GM19351 (cell line): ENCODE data around the gene MAN2B2.

Experiments
- ATAC-seq: cut with Tn5 transposase; IDR thresholded peaks from one replicate; pipeline ENCODE4 v1.9.1; 2021; ENCODE audit warnings: mild to moderate bottlenecking, moderate library complexity; ENCODE audit not compliant: unreplicated experiment

Gene MAN2B2

DNA sequence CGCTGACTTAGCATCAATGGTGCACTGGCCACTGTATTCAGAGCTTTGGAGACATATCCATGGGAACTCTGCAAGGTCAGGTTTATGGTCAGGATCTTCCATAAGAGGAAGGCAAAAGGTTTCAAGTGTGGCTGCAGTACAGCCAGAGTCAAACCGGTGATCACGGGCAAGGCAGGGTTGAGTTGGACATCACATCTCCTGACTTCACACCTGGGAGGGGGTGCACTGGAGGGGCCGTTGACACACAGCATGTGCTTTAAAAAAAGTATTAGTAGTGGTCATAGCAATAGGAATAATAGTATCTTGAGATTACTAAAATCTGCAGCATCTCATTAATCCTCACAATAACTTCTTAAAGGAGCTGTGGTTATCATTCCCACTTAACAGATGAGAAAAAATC is 28.9 kb upstream of the MAN2B2 start:
- no peak for ATAC-seq

DNA sequence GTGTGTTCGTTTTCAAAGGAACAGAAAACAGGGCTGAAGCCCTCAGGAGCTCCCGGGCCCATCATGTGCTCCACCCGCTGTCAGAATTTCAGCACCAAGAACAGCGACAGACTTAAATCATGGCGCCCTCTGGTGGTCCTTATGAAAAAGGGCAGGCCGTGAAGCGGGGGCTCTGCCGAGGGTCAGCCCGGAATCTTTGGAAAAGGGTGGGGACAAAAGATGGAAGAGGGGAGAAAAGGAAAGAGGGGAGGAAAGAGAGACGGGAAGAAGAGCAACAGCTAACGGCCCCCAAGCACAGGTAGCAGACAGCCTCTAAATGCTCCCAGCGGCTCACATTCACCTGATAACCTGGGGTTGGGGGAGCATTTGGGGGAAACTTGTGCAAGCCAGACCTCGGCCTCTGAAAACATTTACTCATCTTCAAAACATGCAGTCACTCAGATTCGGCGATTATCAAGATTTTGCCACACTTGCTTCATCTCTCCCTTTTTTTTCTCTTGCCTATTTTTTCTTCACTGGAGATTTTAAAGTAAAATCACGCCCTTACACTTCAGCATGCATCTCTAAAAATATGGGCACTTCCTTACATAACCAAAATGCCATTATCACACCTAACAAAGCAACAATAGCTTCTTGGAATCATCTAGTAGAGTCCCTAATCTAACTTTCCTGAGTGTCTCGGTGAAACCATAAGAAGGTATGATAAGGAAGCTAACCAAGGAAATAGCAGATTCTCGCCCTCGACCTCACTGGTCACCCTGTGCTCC is 28.1 kb upstream of the MAN2B2 start:
- ATAC-seq: no peak

DNA sequence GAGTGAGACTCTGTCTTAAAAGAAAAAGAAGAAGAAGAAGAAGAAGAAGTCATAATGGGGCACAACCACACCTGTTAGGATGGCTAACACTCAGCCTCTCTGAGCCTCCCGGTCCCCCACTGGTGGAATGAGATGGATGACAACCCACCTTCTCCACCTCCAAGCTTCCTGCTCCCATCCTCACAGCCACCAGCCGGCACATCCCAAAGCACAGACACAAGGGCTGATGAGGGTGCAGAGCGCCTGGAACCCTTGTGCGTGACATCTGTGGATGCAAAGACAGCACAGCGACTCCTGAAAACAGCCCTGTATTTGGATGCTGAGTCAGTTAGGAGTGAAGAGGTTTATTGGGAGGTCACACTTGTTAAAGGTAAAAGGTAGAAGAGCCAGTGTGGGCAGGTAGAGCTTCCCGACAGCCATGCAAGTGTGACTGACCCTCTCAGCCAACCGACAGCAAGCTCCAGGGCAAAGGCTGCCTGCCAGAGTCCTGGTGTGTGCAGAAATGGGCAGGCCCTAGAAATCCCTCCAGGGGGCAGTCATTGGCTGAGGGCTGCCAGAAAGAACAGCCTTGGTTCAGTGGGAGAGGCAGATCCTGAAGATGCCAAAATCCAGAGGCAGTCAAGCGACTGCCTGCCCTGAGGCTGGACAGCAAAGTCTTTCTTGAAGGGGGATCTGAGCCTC is 26.6 kb upstream of the MAN2B2 start:
- no peak for ATAC-seq

DNA sequence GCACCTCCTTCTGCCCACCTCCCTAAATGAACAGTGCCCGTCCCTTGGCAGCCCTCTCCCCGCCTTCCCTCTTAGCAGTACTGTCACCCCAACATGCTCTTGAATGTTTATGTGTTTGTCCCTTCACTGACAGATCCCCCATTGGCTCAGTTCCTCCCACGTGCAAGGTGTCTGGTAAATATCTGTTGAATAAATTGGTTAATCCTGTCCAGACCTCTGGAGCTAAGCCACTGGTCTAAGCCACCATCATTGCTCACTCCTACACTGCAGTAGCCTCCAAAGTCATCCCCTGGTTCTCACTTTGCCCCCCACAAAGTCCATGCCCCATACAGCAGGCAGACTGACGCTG is 26.1 kb upstream of the MAN2B2 start:
- ATAC-seq: no peak

DNA sequence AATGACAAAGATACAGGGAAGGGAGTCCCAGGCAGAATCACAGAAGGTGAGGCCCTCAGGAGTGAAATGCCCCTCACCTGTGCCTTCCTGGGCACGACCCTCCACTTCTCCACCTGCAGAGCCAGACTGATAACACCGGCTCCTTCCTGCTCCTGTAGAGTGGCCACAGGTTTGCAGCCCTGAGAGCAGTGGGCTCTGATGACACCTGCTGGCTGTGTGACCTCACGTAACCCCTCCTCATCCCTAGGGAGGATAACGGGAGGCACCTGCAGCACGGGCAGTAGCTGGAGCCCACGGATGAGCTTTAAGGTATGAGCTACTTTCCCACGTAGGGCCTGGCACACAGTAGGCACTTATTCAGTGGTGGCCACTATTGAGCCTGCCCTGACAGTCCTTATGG is 25.5 kb upstream of the MAN2B2 start:
- no peak for ATAC-seq

DNA sequence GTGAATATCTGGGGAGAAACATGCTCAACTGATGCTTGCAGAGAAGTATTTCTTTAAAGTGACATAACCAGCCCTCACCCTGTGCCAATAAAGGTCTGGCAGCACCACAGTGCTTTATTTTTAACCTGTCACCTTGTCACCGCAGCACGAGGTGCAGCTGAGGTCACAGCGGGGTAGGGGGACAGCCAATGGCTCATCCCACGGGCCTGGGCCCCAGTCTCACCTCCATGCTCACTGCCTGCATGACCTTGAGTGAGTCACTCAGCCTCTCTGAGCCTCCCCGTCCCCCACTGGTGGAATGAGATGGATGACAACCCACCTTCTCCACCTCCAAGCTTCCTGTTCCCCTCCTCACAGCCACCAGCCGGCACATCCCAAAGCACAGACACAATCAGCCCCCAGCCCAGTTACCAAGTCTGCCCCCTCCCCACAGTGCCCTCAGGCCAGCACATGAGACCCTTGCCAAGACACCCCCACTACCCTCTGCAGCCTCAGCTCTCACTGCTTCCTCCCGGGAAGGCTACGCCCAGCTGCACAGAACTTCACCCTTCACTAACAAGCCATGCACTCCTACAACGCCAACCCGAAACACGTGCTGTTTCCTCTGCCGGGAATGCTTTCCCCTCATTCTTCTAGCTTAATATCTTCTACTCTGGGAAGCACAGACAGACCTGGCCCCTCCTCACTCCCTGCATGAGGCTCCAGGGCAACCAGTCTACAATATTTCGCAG is 24.9 kb upstream of the MAN2B2 start:
- no peak for ATAC-seq

DNA sequence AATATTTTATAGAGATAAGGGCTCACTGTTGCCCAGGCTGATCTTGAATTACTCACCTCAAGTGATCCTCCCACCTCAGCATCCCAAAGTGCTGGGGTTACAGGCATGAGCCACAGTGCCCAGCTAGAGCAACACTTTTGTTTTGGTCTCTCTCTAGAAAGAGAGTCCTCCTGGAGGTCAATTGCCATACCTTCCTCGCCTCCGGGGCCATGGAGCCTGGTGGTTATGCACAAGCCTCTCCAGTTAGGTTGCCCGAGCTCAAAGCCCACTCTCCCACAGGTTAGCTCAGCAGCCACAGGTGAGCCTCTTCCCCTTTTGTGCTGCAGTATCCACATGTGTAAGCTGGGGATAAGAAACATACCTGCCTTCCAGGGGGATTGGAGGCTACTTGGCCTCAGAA is 24.2 kb upstream of the MAN2B2 start:
- no peak for ATAC-seq

DNA sequence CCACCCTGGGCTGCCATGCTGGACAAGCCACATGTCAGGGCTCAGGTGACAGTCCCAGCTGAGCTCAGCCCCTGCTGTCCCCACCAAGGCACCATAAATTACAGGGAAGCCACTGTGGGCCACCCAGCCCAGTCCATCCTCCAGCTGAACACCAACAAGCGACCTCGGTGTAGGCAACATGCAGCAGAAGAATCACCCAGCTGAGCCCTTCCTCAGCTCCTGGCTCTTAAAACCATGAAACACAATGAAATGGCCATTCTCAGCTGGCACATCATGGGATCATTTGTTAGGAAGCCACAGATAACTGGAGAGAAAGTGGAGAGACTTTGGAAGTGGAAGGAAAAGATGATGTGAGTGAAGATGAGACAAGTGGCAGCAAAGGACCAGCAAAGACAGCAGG is 23.3 kb upstream of the MAN2B2 start:
- ATAC-seq: no peak

DNA sequence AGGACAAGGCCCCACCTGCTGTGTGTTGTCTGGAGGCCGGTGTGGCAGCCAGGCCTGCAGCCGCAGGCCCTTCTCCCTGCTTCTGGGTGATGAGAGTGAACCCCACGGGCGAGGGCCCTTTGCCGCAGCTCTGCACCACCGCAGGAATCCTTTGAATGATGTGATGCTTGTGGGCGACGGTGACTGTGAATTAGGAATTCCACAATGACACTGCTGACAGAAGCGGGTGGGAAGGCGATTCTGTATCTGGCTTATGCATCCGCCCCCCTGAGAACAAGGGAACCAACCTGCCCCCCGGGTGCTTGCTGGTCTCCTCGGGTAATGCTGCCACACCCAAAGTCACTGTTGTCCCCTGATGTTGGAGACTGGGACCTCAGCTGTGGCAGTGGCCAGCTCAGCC is 19.5 kb upstream of the MAN2B2 start:
- no peak for ATAC-seq

DNA sequence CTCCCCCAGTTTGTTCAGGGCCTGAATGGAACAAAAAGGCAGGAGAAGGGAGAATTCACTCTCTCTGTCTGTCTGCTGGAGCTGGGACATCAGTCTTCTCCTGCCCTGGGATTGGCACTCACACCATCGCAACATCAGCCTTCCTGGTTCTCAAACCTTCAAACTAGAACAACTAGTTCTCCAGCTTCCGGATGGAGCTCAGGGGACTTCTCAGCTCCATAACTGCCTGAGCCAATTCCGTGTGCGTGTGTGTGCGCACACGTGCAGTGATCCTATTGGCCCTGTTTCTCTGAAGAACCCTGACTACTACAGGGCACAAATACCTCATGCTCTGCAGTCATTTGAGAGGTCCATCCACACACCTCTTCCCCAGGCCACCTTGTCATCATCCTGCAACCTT is 18.7 kb upstream of the MAN2B2 start:
- no peak for ATAC-seq

DNA sequence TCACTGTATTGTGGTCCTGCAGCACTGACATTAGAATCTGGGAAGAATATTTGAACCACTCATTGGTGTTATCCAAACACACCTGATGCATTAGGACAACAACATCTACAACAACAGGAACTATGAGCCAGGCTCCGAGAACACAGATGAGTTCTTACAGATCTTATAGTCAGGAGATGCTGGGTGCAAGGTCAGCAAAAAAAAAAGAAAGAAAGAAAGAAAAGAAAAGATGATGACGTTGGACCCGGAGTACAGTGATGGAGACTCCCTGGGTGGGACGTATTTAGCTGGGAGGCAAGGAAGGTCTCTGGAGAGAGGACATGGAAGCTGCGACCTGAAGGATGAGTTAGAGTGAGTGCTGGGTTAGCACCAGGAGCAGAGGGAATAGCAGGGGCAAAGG is 17.8 kb upstream of the MAN2B2 start:
- ATAC-seq: no peak

DNA sequence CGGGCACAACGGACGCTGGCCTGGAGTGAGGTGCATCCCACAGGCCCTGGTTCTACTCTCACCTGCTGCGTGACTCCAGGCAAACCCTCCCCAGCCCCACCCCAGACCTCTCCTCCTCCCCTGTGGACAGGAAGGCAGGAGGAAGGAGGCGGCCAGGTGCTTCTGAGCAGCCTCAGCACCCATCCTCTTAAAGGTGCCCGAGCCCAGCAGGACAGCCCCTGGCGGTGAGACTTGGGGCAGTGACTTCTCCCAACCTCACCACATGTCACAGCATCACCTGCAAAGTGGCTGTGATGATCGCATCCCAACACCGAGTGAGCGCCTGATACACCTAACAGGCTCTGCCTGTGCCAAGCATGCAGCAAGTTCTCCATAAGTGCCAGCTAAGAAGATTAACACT is 17.1 kb upstream of the MAN2B2 start:
- ATAC-seq: no peak

DNA sequence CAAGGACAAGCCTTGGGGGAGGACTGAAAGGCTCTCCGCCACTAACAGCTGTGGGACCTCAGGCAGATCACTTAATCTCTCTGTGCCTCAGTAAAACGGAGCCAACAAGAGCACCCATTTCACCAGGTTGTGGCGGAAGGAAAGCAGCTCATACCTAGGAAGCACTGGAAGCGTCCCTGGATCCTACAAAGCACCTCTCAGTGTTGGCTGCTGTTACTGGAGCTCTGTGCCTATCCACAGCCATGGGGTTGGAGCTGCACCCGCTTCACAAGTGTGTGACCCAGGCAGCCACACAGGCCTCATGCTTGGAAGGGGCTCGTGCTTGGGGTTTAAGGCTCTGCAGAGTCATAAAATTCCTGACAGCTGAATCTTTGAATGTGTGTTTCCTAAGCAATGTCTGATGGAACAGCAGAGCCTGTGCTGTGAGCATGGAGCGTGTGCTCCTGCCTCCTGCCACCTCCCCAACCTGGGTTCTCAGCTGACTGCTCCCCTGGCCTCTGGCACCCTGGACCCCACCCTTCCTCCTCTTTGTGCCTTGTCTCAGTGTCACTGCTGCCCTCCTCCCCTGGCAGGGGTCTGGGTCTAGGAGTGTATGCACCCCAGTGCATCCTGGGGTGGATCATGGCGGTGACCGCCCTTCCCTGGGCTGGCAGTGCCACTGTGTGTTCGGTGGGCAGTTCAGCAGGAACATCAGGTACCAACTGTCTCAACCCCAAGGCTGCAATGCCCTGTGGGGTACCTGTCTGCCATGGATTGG is 14.4 kb upstream of the MAN2B2 start:
- ATAC-seq: no peak

DNA sequence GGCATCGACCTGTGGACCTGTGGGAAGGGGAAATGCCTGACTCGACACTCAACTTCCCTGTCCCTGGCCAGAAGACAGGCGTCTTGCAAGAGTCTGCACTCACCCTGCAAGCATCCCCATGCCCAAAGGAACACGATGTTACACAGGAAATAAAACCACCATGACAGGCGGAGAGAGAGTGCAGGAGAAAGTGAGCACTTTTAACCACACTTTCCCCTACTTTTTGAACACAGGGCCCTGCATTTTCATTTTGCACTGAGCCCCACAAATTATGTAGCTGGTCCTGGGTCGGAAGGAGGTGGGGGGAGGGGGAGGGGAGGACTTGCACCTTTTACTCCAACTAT is 13.8 kb upstream of the MAN2B2 start:
- ATAC-seq: no peak

DNA sequence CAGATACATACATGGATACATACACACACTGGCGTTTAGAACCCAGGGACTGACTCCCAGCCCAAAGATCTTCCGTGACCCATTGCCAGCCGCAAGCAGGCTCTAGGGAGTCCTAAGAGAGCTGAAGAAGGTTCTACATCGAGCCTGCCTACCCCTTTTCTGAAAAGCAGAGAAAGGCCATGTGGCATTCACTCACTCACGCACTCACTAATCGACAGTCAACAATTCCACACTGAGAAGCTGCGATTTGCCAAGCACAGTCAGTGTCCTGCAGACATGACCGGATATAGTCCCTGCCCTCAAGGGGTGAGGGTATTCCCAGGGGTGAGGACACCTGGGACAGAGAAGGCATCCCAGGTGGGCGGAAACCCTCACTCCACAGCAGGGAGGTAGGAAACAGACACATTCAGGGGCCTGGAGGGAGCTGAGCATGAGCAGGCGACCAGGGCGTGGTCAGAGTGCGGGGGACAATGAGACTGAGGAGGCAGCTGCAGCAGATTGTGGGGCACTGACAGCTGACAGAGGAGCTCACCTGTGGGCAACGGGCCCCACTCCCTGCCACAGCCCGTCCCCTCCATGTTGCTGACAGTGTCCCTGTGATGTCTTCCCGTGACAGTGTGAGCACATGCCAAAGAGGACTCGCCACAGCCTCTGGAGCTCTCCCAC is 13.2 kb upstream of the MAN2B2 start:
- no peak for ATAC-seq

DNA sequence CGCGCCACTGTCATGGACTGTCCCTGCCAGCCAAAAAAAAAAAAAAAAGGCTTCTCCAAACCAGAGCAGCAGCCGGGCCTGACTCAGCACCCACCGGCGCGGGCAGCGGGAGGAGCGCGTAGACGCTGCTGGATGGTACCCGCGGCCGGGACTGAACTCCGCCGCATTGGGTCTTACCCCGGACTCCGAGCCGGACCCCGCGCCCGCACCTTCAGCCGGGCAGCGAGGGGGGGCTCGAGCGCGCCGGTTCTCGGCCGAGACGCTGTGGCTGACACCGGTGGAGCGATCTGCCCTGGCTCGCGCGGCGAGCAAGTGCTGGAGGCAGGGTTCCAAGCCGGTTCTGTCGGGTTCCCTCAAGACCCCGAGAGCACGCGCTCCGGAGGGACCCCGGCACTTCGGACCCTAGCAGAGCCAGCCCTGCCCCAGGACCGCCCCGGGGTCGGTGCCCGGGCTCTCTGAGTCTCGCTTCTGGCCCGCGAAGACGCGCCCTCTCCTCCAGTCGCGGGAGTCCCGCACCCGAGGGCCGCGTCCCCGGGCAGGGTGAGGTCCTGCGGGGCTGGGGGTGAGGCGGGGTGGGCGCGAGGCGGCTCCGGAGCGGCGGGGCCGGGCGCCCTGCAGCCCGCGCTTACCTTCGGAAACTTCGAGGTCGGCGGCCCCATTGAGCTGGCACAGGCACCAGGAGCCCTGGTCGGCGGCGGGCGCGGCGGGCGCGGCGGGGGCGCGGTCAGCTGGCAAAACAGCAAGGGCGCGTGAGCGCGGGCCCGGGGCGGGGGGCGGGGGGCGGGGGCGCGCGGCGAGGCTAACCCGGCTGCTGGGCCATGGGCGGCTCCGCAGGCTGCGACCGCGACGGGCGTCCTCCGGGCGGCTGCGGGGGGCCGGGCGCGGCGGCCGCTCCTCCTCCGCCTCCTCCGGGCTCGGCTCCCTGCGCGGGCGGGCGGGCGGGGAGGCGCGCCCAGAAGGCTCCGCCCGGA is 11.8 kb upstream of the MAN2B2 start:
- no peak for ATAC-seq

DNA sequence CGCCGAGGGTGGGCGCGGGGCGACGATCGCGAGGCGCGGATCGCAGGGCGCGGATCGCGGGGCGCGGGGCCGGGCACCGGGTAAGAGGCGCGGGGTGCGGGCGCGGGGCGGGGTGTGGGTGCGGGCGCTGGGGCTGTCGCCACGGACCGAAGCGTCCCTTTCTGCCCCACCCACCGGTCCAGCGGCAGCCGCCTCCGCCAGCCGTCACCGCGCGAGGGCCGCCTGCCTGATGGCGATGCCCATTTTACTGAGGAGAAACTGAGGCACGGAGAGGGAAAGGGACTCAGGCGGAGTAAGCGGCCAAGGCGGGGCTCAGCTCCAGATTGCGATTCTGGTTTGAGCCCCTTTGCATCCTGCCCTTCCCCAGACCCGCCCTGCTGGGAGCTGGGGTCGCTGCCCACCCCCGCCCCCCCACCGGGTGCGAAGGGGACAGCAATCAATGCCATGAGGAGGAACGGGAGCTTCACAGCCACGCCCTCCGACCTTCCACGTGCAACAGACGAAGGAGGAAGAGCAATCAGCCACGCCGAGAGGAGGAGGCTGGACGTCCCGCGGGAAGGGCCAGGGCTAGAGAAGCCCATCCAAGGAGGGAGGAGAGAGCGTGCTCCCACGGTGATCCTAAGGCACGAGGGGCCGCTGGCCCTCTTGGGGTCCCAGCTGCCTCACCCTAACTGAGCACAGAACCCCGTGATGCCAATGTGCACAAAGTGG is 10.9 kb upstream of the MAN2B2 start:
- no peak for ATAC-seq

DNA sequence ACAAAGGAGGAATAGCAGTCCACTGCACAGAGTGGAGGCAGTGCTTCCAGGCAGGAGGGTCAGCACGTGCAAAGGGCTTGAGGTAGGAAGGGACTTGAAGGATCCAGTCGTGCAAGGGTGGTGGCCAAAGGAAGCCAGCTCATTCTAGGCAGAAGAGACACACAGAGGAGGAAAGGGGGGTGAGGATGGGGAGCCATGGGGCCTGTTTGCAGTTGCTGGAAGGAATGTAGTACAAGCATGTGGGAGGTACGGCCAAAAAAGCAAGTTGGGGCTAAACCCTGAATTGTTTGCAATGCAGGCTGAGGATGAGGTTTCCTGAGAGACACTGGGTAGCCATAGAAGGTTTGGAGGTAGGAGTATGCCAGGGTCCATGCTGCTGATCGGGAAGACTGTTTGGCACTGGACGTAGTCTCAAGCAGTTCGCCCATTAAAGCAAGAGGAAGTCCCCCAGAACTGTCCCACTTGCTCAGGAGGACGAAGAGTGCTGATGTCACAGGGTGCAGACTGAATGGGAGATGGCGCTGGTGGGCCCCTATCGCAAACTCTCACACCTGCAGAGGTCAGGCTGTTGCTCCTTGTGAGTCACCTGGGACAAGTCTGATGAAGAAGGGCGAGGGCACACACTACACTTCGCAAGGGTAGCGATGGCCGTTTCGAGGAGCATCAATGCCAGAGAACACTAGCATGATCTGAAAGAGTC is 9.1 kb upstream of the MAN2B2 start:
- no peak for ATAC-seq
